EH (cell line): Measurements from ENCODE around the gene PCGF1.
"Not testable (repeated sequence)": the region's sequence is repeated elsewhere in the genome, so short reads cannot be mapped to it uniquely, and the experiment has no call there.

Source experiments
- DNase-seq: peaks from one replicate; pipeline ENCODE4 v3.0.0-alpha.2; 2015; ENCODE audit warnings: low read depth

PCGF1 gene

GRCh38 chr2:74472086-74472944 is 35.2 kb downstream of the PCGF1 start, which contains the start of gene MRPL53:
Gene MRPL53 (minus strand): TSS chr2:74472680. CDS start chr2:74472660, 20 bp downstream.
- DNase-seq = peak; percentile 94

- DNase-seq = no peak
Measured at GRCh38 chr2:74471332-74472065, 36.0 kb downstream of the PCGF1 start.

GRCh38 chr2:74470742-74471141 is 36.8 kb downstream of the PCGF1 start:
- not testable (repeated sequence) for DNase-seq

- DNase-seq = no peak
Measured at GRCh38 chr2:74464406-74464805, 43.1 kb downstream of the PCGF1 start.

- DNase-seq = no peak
Measured at GRCh38 chr2:74462786-74463105, 44.7 kb downstream of the PCGF1 start.

- no peak for DNase-seq
Measured at GRCh38 chr2:74462054-74462785, 45.3 kb downstream of the PCGF1 start.

- DNase-seq = no peak
Measured at GRCh38 chr2:74461187-74462053, 46.1 kb downstream of the PCGF1 start.

GRCh38 chr2:74460187-74460586 is 47.3 kb downstream of the PCGF1 start:
- DNase-seq = not testable (repeated sequence)

- not testable (repeated sequence) for DNase-seq
Measured at GRCh38 chr2:74459503-74460118, 47.9 kb downstream of the PCGF1 start.

- peak; percentile 19 for DNase-seq
Measured at GRCh38 chr2:74458938-74459363, 48.5 kb downstream of the PCGF1 start.

- DNase-seq = peak; percentile 100
Measured at GRCh38 chr2:74458132-74458937, 49.2 kb downstream of the PCGF1 start, which contains the start of gene WBP1. Gene WBP1 (plus strand): TSS chr2:74458438. CDS start chr2:74458603, 165 bp downstream.

- DNase-seq = peak; percentile 43
Measured at GRCh38 chr2:74457549-74458131, 49.9 kb downstream of the PCGF1 start.

- DNase-seq = no peak
Measured at GRCh38 chr2:74457129-74457548, 50.4 kb downstream of the PCGF1 start.
